GM21717 (cell line): ENCODE data around the gene MBD5.

Source experiments
- ATAC-seq: cut with Tn5 transposase; IDR thresholded peaks from one replicate; pipeline ENCODE4 v1.9.1; 2021; ENCODE audit warnings: mild to moderate bottlenecking, moderate library complexity; ENCODE audit not compliant: unreplicated experiment

Gene MBD5

DNA sequence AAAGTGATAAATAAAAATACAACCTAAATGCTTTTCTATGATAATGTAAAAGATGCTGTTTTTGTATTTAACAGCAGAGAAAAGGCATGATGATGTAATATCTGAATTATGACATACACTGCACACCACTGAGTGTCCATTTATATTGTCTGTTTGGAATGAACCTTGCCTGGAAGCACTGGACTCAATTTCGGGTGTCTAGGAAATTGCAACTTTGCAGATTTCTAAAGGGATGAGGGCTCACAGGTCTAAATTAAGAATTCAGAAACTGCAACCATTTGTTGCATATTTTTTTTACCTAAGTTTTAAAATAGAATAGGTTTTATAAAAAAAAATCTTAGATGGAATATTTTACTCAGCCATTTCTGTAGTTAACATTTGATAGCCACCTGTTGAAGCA lies 492.5 kb downstream of the MBD5 start:
- no peak for ATAC-seq

GRCh38 chr2:148515120-148515519 lies 494.2 kb downstream of the MBD5 start:
- ATAC-seq, result no peak

GRCh38 chr2:148515976-148516375 lies 495.1 kb downstream of the MBD5 start:
- no peak for ATAC-seq

DNA sequence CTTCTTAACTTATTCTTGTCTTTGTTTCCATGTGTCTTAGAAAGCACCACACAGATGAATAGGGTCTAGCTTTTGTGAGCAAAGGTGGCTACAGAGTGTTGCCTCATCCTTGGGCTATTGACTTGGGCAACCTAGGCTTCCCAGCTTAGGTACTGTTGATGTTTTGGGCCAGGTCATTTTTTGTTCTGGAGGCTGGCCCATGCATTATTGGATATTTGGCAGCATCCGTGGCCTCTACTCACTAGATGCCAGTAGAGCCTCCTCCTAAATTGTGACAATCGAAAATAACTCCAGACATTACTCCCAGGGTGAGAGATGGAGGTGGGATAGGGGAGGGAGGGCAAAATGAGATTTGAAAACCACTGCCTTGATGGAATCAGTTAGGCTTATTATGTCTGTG lies 496.4 kb downstream of the MBD5 start:
- ATAC-seq, result no peak

GRCh38 chr2:148517822-148518221 lies 496.9 kb downstream of the MBD5 start:
- ATAC-seq, result no peak

DNA sequence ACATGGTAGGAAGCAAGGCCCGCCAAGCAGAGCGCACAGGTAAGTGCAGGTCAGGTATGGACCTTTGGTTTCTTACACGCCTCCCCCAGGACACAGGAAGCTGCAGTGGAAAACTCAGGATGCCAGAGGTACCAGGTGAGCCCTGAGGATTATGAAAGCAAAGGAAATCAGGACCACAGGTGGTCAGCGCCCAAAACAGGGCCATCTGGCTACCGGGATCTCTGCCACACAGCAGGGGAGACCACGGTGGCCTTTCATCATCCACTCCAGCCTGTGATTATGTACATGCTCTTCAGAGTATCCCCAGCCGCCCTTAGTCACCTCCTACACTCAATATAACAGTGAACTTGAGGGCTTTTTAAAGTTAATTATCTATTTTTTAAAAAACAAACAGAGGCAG lies 498.1 kb downstream of the MBD5 start:
- no peak for ATAC-seq

DNA sequence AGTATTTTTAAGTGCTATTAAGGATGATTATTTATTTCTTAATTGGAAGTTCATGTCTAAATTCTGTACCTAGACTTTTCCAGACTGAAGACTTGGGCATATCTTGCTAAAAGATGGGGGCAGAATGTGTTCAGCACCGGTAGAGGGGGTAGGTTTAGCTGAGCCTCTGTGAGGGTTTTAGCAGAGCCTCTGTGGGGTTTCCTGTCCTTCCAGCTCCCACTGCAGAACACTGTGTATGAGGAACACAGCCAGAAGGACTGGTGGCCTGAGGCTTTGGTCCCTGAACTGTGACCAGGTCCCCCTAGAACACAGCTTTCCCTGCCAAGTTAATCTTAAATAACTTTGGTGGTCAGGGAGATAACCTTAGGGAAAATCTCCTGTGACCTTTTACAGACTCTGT lies 500.3 kb downstream of the MBD5 start:
- no peak for ATAC-seq

DNA sequence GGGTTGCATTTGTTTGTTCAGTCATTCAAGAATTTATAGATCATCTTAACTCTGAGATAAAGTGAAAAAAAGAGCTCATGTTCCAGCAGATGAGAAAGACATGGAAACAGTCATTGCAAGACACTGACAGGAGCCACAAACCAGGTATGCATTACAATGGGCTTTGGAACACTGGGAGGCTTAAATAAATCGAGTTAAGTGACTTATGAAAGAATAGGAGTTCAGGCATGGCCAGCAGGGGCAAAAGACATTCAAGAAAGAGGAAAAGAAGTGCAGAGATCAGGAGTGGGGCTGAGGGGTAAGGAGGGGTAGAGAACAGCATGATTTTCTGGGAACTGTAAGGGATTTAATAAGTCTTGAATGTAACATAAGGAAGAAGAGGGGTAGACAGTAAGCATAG lies 502.4 kb downstream of the MBD5 start:
- ATAC-seq, result no peak

GRCh38 chr2:148524519-148524919 lies 503.6 kb downstream of the MBD5 start:
- no peak for ATAC-seq

DNA sequence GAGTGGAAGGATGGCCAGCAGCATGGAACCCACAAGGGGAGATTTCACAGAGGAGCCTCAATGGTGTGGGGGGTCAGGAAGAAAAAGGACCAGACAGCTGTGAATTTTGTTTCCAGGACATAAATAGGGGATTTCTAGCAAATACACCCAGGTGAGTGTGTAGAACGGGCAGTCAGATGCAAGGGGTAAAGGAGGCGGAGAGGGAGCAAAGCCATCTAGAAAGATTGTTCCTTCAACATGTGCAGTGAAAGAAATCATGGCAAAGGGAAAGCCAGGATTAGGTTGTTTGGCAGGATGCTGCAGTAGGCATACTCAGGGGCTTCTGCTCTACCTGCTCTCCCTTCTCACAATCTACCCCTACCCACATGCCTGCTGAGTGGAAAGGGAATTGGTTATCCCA lies 504.2 kb downstream of the MBD5 start:
- ATAC-seq, result no peak

DNA sequence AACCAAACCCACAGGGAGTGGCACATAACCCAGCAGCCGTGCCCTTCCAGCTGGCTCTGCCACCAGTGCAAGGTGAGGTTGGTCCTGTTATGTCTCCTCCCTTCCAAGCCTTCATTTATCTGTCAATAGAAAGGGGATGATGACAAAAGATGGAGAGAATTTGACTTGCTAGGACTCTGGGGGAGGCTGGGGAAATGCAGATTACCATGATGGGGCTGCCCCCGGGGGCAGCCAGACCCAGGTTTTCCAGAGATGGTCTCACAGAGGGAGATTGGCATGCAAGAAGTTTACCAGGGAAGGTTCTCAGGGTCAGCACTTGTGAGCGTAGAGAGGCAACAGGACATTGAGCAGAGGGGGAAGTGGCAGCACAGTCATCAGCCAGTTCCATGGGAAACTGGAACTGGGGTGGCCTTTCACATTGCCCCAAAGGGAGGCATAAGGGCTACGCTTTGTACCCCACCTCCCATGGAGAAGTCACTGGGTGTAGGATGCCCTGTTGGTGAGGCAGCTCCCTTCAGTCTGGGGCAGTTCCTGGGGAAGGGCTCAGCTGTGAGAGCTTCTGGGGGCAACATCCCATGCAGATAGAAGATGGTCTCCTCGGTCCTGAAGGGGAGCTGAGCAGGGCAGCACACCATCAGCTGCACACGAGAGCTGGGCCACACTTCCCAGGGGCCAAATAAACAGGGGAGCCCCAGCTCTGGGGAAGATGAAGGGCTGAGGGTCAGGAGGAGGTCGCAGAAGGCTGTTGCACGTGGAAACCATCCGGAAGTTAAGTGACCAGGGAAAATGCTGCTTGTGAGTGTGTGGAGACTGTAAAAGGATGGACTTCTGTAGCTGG lies 505.8 kb downstream of the MBD5 start:
- ATAC-seq, result no peak

DNA sequence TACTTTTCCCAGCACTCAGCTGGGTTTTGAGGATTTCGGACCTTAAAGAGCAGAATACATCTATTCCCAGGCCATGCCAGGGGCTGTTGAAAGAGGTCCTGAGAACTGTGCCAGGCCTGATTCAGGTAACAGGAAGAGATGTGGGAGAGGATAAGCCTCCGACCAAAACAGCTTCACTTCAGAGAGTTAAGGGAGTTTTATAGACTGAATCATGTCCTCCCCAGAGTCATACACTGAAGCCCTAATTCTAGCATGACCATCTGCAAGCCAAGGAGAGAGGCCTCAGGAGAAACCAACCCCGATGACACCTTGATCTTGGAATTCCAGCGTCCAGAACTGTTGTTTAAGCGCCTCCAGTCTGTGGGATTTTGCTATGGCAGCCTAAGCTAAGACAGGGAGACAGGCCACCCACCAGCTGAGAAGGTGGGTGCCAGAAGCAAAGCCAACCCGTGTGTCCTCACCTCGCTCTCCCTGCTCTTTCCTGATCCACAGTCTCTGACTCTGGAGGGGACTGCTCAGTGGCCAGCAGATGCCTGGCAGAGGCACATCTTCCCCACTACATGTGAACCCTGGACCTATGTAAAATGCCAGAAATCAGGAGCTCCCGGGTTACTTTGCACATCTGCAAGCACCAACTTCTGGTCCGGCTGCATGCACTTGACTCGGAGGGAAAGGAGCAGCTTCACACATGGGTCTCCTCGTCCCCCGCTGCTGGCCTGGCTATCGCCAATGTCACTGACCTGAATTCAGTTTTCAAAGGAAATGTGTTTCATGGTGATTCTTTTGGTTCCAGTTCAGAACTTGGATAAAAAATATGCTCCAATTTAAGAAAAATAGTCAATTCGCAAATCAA lies 506.8 kb downstream of the MBD5 start:
- no peak for ATAC-seq

- ATAC-seq, result no peak
Observed at GRCh38 chr2:148528356-148529064, 507.6 kb downstream of the MBD5 start.

DNA sequence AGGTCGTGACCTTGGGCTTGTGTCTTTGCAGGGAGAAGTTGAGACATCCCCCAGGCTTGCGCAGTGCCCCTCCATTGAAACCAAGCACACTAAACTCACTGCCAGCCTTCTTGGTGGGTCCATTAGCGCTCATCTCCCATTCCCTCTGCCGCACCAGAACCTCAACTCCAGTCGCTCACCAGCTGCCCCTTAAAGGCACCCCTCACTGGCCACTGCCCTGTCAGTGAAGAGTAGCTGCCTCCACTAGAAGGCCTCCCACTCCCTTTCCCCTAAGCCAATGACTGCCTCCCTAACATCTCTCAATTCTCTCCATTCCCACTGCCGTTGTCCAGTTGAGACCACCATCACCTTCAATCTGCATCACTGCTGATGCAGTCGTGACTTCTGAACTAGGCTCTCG lies 508.9 kb downstream of the MBD5 start:
- ATAC-seq, result no peak

GRCh38 chr2:148530350-148530749 lies 509.5 kb downstream of the MBD5 start:
- ATAC-seq, result no peak

- no peak for ATAC-seq
Observed at GRCh38 chr2:148531235-148531634, 510.3 kb downstream of the MBD5 start.

DNA sequence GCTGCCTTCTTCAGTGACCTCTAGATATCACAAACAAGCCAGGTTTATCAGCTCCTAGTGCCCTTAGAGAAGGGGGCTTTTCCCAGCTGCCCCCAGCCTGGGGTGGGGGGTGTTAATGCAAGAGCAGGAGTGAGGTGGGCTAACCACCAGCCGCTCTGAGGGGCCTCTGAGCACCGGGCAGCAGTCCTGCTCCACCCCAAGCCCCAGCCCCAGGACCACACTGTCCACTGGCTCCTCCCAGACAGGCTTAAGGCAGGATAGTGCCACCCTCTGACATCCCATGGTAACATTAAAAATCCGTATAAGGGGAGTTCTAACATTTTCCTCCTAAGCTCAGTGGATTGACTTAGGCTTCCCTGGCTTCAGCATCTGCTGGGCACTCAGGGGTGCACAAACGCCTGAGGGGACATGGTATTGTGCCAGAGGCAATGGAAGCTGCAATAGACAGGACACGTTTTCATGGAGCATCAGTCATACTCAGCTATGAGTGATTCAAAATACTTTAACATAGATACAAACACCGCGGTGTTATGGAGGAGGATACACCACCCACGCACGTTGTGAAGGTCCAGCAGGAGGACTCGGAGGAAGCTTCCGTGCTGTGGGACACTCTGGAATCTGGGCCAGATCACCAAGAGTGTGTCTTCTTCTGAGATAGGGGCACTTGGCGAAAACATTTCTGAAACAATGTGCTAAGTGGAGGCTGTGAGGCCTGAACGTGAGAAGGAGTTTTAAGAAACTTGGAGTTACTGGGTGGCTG lies 511.0 kb downstream of the MBD5 start:
- ATAC-seq, result no peak

DNA sequence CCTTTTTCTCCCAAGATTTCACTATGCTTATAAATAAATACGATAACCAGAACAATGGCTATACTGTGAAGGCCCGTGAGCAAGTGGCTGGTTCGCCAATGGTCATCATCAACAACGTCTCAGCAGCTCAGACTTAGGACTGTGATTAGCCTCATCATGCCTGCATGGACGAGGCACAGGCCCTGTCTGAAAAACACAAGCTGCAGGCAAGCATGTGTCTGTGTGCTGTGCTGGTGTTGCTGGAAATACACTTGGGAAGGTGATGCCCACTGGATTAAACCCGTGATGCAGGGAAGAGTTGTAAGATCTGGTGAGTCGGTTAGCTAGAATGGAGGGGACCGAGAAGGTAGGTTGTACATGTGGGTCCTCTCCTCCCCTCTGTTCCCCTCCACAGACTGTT lies 512.1 kb downstream of the MBD5 start:
- no peak for ATAC-seq

- no peak for ATAC-seq
Observed at GRCh38 chr2:148533685-148534084, 512.8 kb downstream of the MBD5 start.

DNA sequence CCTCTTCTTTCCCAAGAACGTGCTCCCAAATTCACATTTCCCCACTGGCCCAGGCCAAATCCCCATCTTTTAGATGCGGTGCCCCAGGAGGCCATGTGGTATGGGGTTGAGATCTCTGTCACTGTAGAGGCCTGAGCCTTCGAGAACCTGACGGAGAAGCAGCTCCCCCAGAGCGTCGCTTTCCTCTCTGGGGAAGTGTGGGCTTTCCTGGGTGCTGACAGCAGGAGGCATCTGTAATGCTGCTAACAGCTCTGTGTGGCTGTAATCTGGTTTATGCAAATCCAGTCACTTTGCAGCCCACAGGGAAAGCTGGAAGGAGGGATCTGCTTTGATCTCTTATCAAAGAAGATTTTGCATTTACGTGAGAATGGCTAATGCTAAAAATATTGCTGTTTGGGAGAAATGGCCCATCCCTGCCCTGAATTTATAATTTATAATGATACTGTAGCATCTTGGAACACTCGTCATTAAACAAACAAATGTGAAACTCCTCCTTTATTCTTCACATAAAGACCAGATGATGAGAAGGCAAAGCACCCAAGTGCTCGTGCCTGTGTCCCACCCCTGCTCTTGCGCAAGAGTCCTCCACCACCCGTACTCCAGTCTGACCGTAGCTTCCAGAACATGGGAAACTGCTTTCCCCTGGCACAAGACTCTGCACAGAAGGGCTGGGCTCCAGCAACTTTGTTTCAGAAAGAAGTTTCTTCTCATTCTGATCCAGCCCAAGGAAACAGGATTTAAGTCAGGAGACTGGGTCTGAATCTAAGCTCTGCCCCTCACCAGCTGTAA lies 513.7 kb downstream of the MBD5 start:
- ATAC-seq, result no peak
